HG03103 (cell line): ENCODE measurements around the gene F5.

Source experiments
- ATAC-seq: cut with Tn5 transposase; IDR thresholded peaks from one replicate; pipeline ENCODE4 v1.9.1; 2021; ENCODE audit warnings: low read depth; ENCODE audit not compliant: unreplicated experiment

F5 gene

DNA sequence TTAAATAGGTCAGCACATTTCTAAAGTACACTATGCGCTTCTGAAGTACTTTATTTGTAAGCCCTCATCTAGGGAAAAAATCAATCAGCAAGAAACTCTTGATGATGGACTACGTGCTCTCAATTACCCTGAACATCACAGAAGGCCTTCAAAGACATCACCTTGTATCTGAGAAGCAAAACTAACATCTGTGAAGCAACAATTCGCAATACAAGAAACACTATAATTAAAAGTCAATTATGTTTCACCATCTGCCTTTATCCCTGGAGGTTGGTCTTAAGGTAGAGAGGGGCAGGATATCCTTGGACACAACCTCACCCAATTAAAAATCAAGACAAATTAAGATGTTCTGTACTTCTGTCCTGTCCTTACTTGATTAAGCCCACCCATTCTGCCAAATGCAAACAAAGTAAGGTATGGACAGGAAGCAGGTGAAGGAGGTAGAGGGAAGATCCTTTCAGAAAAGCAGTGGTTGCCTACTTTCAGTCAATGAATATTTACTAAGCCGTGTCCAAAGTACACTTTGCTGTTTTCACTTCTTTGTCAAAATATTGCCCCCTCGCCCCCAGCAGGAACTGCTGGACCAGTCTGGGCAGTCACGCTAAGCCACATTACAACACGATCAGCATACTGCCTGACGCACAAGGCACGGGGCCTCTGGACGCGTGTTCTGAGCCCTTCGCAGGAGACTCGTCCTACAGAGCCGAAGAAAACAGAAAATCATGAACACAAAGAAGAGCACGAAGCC is 101.4 kb downstream of the F5 start:
- peak; percentile 16 for ATAC-seq

DNA sequence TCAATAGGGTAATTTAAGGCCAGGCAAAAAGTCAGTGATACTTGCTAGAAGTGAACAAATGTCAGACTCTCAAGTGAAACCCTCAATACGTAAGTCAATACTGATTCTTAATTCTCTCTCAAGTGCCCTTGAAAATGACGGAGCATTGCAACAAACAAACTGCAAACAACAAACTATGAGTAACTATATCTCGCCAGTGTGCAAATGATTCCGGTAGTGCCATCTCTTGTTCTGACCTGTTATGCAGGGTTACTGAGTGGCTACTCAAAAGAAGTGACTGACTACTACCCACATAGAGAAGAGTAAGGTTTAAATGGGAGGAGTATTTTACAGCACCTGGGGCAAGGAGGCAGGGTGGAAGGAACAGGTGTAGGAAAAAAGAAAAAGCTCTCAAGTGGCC is 102.2 kb downstream of the F5 start:
- no peak for ATAC-seq

DNA sequence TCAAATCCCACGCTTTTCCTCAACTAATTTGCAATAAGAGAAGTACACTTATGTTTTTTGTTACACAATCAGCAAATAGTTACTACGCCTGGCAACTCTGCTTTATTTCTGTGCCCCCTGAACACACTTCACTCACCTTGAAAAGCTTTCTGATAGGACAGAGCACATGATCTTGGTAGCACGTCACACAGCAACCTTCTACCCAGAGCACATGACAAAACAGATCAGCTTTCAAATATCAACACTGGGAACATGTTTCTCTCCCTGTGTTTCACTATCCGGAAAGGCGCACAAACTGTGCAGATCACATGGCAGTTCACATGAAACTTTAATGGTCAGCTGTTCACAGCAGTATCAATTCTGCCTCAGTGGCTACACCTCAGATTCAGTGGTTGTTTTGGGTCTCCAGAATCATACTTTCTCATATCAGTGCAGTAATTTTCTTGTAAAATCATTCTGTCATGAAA is 102.7 kb downstream of the F5 start:
- ATAC-seq, result no peak

- ATAC-seq, result no peak
Measured at GRCh38 chr1:169479363-169480066, 106.8 kb downstream of the F5 start.

DNA sequence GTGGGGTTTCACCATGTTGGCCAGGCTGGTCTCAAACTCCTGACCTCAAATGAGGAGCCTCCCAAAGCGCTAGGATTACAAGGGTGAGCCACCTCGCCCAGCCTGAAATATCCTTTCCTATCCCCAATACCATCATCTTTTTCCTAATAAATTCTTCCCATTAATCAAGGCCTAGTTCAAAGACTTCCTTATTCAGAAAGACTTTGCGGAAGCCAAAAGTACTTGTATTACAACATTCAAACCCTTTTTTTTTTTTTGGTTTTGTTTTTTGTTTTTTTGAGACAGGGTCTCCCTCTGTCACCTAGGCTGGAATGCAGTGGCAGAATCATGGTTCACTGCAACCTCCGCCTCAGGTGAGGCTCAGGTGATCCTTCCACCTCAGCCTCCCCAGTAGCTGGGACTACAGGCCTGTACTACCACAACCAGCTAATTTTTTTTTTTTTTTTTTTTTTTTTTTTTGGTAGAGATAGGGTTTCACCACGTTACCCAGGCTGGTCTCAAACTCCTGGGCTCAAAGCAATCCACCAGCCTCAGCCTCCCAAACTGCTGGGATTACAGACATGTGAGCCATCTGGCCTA is 108.1 kb downstream of the F5 start:
- ATAC-seq, result no peak

- ATAC-seq, result no peak
Measured at GRCh38 chr1:169475806-169476387, 110.4 kb downstream of the F5 start.

DNA sequence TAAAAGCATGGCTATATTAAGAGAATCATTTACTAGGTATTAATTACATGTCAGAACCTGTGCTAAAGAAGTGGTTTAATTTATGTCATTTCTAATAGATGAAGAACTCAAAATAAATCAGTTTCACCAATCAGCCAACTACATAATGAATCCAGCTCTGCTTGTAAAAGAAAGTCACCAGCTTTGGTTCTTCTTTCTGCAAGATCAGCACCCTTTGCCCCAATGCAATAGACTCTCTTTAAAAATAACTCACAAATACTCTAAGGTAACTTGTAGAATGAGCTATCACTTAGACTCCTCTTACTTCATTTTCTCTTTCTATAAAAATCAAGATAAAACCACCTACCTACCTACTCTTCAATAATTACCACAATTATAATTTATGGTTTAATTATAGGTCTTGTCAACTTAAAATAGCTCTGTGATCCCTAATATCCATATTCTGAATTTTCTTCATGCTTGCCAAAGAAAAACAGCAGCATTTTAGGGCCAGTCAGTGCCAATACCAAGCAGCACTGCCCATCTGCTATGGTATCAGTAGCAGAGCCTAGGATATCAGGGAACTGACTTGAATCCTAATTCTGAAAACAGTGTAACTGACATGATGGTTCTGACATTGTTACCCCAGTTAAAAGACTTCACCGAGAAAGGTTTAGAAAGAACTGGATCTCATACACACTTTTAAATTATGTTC is 111.8 kb downstream of the F5 start:
- no peak for ATAC-seq

GRCh38 chr1:169473347-169473746 is 112.9 kb downstream of the F5 start:
- ATAC-seq, result no peak

DNA sequence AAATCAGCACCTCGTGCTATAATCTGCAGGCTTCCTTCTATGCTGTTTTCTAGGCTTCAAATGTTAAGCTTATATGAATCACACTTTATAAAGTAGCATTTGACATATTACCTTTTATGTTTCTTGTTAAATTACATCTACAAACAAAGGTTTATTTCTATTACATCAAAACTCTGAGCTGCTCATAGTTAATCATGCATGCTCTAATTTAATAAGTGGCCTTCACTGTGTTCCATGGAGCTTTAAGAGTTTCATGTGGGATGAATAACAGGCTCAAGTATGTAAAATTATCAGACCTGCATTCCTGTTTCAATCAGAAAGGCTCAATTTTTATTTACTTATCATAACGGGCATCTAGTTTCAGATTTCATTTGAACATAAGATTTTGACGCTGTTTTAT is 113.5 kb downstream of the F5 start:
- ATAC-seq, result no peak

- ATAC-seq, result no peak
Measured at GRCh38 chr1:169468982-169469381, 117.3 kb downstream of the F5 start.

DNA sequence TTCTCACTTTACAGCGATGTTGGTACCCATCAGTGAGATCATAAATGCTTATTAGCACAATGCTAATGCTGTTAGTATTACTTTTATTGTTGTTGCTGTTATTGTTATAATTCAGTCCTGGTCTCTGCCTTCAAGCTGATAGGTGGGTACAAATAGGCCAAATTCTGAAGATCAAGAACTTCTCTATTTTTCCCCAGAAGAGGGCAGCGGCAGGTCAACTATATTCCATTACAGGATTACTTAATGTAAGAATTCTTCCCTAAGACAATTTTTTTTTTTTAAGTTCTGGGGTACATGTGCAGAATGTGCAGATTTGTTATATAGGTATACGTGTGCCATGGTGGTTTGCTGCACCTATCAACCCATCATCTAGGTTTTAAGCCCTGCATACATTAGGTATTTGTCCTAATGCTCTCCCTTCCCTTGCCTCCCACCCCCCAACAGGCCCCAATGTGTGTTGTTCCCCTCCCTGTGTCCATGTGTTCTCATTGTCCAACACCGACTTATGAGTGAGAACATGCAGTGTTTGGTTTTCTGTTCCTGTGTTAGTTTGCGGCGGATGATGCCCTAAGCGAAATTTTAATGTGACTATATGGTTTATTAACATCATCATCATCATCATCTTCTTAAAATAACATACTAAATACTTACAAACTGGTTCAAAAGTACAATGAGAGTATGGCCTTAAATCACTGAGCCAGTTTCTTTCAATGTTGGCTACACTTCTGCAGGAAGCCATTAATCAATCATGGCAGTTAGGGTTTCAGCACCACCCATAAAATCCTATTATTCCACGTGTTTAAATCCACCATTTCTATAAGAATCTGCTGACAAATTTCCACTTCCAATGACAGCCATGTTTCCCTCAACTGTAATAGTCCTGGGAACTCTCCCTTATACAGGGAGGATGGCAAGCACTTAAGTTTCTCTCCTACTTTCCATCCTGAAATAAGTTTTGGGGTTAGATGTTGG is 119.7 kb downstream of the F5 start:
- no peak for ATAC-seq

- no peak for ATAC-seq
Measured at GRCh38 chr1:169465281-169465680, 121.0 kb downstream of the F5 start.
